Measurements from ENCODE around the gene TOX3.

TOX3 gene

DNA sequence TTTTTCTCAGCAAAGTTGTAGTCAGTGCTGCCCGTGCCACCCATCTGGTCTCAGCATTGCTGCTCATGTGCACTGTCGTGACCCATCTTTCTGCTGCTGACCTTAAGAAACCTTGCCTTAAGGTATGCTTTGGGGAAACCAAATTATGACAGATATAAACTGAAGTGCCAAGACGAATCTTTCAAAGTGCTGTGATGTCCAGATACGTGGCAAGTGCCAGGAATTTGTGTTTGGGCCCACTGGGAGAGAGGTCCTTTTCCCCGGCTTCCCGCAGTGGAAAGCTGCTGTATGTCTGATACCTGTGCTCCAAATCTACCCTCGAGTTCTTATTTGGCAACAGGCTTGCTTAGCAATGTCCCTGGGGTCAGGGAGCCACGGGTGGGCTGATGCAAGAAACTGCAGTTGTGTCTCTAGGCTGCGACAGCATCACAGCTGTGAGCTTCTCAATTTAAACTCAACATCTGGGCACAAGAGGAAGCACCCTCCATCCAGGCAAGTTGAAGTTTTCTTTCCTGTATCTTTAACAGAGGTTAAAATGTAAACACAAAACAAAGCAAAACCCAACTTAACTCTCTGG lies 30.3 kb upstream of the TOX3 start:
- H3K4me3 ChIP-seq (ENCODE audit: low read depth in 1 of 2, low read length in 1 of 2): no peak overlapping the region
- no peak for TF ChIP-seq CTCF (IDR thresholded peaks at IDR 0.05)
- no peak overlapping the region for H3K27ac ChIP-seq
- H3K36me3 ChIP-seq: no peaks in the 10 kb centered on the region
- H3K9me3 ChIP-seq: no peaks in the 10 kb centered on the region
- H3K4me1 ChIP-seq (ENCODE audit: control insufficient read depth in 1 of 2, insufficient read depth in 1 of 2, low read depth in 1 of 2, low read length in 1 of 2): no peaks in the 10 kb centered on the region
- H3K27me3 ChIP-seq: no peaks in the 10 kb centered on the region

GRCh38 chr16:52573365-52574299 lies 26.7 kb upstream of the TOX3 start:
- Histone ChIP-seq H3K4me3 (ENCODE audit: low read depth in 1 of 2, low read length in 1 of 2) (no peak overlapping the region), H3K27me3 (no peaks in the 10 kb centered on the region), H3K4me1 (ENCODE audit: control insufficient read depth in 1 of 2, insufficient read depth in 1 of 2, low read depth in 1 of 2, low read length in 1 of 2) (no peaks in the 10 kb centered on the region), H3K27ac (no peak overlapping the region), H3K36me3 (no peaks in the 10 kb centered on the region), H3K9me3 (no peaks in the 10 kb centered on the region)
- no peak for TF ChIP-seq CTCF (IDR thresholded peaks at IDR 0.05)

GRCh38 chr16:52572656-52573055 lies 25.7 kb upstream of the TOX3 start:
- Histone ChIP-seq H3K27ac (no peak overlapping the region), H3K9me3 (no peaks in the 10 kb centered on the region), H3K4me1 (ENCODE audit: control insufficient read depth in 1 of 2, insufficient read depth in 1 of 2, low read depth in 1 of 2, low read length in 1 of 2) (no peaks in the 10 kb centered on the region), H3K4me3 (ENCODE audit: low read depth in 1 of 2, low read length in 1 of 2) (no peak overlapping the region), H3K27me3 (no peaks in the 10 kb centered on the region), H3K36me3 (no peaks in the 10 kb centered on the region)
- no peak for TF ChIP-seq CTCF (IDR thresholded peaks at IDR 0.05)

GRCh38 chr16:52570495-52571091 lies 23.6 kb upstream of the TOX3 start:
- Histone ChIP-seq H3K9me3 (no peaks in the 10 kb centered on the region), H3K4me1 (ENCODE audit: control insufficient read depth in 1 of 2, insufficient read depth in 1 of 2, low read depth in 1 of 2, low read length in 1 of 2) (no peaks in the 10 kb centered on the region)

GRCh38 chr16:52569701-52570100 lies 22.8 kb upstream of the TOX3 start:
- TF ChIP-seq CTCF (IDR thresholded peaks at IDR 0.05): no peak
- no peaks in the 10 kb centered on the region for H3K36me3 ChIP-seq
- H3K27ac ChIP-seq: no peak overlapping the region
- H3K9me3 ChIP-seq: no peaks in the 10 kb centered on the region
- H3K4me3 ChIP-seq (ENCODE audit: low read depth in 1 of 2, low read length in 1 of 2): no peak overlapping the region
- no peaks in the 10 kb centered on the region for H3K27me3 ChIP-seq
- H3K4me1 ChIP-seq (ENCODE audit: control insufficient read depth in 1 of 2, insufficient read depth in 1 of 2, low read depth in 1 of 2, low read length in 1 of 2): no peaks in the 10 kb centered on the region

More at GRCh38 chr16:52570495-52571091, 23.6 kb upstream of the TOX3 start:
- H3K4me3 ChIP-seq (ENCODE audit: low read depth in 1 of 2, low read length in 1 of 2): no peak overlapping the region
- no peaks in the 10 kb centered on the region for H3K27me3 ChIP-seq
- H3K36me3 ChIP-seq: no peaks in the 10 kb centered on the region
- H3K27ac ChIP-seq: no peak overlapping the region
- no peak for TF ChIP-seq CTCF (IDR thresholded peaks at IDR 0.05)
